Coronary artery (tissue), 2 donors: ENCODE results near the gene SLC51B.

ENCODE experiments used
- DNase-seq: peaks from one replicate; pipeline ENCODE4 v3.0.0-alpha.2; 2017; ENCODE audit warnings: low spot score
- H3K27ac ChIP-seq, 2 donors: fragments of 200-600 bp; sonication (generic); one replicate each; pipeline ENCODE4 v1.5.1; 2016 to 2019
- H3K4me3 ChIP-seq: fragments of 200-600 bp; sonication (generic); 2 replicates; pipeline ENCODE4 v1.5.1; 2016; ENCODE audit warnings: mild to moderate bottlenecking, moderate library complexity
- CTCF ChIP-seq: fragments of 200-600 bp; sonication (generic); IDR thresholded peaks from one replicate; pipeline ENCODE4 v1.5.1; 2019; ENCODE audit warnings: antibody characterized with exemption

SLC51B gene

GRCh38 chr15:65085207-65085753 lies 40.1 kb downstream of the SLC51B start:
- Histone ChIP-seq H3K4me3 (peak overlapping the region; percentile 47), H3K27ac (peak overlapping the region; percentile 70 to 94)
- TF ChIP-seq CTCF, result no peak
- peak; percentile 87 for DNase-seq

GRCh38 chr15:65085990-65086679 lies 40.9 kb downstream of the SLC51B start:
- Histone ChIP-seq H3K27ac (peak overlapping the region; percentile 70 to 94), H3K4me3 (peak overlapping the region; percentile 47)
- no peak for TF ChIP-seq CTCF
- DNase-seq, result no peak

GRCh38 chr15:65086680-65087111 lies 41.5 kb downstream of the SLC51B start:
- H3K27ac ChIP-seq, result peak overlapping the region; percentile 70 to 94
- TF ChIP-seq CTCF, result no peak
- DNase-seq, result no peak
- no peak overlapping the region for H3K4me3 ChIP-seq

- Histone ChIP-seq H3K4me3 (no peak overlapping the region), H3K27ac (peak overlapping the region; percentile 70 to 94)
- no peak for TF ChIP-seq CTCF
- no peak for DNase-seq
These were observed 42.2 kb downstream of the SLC51B start for GRCh38 chr15:65087411-65087810.

GRCh38 chr15:65087873-65088642 lies 42.9 kb downstream of the SLC51B start:
- no peak overlapping the region for H3K4me3 ChIP-seq
- TF ChIP-seq CTCF, result no peak
- DNase-seq, result peak; percentile 97
- H3K27ac ChIP-seq, result peak overlapping the region; percentile 70 to 94

- no peak for TF ChIP-seq CTCF
- Histone ChIP-seq H3K27ac (peak overlapping the region; percentile 70 to 94), H3K4me3 (no peak overlapping the region)
- no peak for DNase-seq
These were observed 43.4 kb downstream of the SLC51B start for GRCh38 chr15:65088643-65089021.
